Tibial nerve (tissue), 4 donors: ENCODE measurements around the gene ETF1. TPM values are rescaled to one million over a fixed set of nuclear protein-coding genes. Genes with fewer than 3 reads are reported as not detected.

Experiments used
- DNase-seq, 2 donors: peaks; one replicate each; pipeline ENCODE4 v3.0.0-alpha.2; 2019; ENCODE audit warnings: low spot score in 2 of 2
- H3K27ac ChIP-seq, 4 donors: fragments of 200-600 bp; sonication (generic) in 3 of 4; one replicate each; pipeline ENCODE4 v1.5.1; 2017 to 2019; ENCODE audit warnings: mild to moderate bottlenecking in 1 of 4
- H3K27me3 ChIP-seq, 2 donors: fragments of 200-600 bp; sonication (generic) in 1 of 2; one replicate each; pipeline versions ENCODE4 v1.5.1 to v1.6.0; 2017 to 2019
- H3K36me3 ChIP-seq, 3 donors: fragments of 200-600 bp; sonication (generic); one replicate each; pipeline ENCODE4 v1.5.1; 2018 to 2019
- H3K4me1 ChIP-seq, 4 donors: fragments of 200-600 bp; sonication (generic) in 3 of 4; one replicate each; pipeline ENCODE4 v1.5.1; 2017 to 2019
- H3K4me3 ChIP-seq, 4 donors: fragments of 200-600 bp; sonication (generic) in 3 of 4; one replicate each; pipeline ENCODE4 v1.5.1; 2017 to 2019; ENCODE audit warnings: mild to moderate bottlenecking in 1 of 4, moderate library complexity in 1 of 4
- H3K9me3 ChIP-seq, 4 donors: fragments of 200-600 bp; sonication (generic) in 3 of 4; one replicate each; pipeline ENCODE4 v1.5.1; 2017 to 2019
- EP300 ChIP-seq, 2 donors: sonication (generic); formaldehyde crosslinking; IDR thresholded peaks; one replicate each; pipeline ENCODE4 v1.6.1; 2017; ENCODE audit warnings: antibody characterized with exemption in 2 of 2, mild to moderate bottlenecking in 1 of 2
- POLR2A ChIP-seq, 2 donors: fragments of 450-650 bp; IDR thresholded peaks; one replicate each; pipeline ENCODE4 v1.6.1; 2017; ENCODE audit warnings: antibody characterized with exemption in 2 of 2, mild to moderate bottlenecking in 2 of 2, moderate library complexity in 2 of 2
- WGBS, 2 donors: methylation state at CpG; one replicate each; pipeline ENCODE4 v1.1.5; 2018; 5-methylcytosine and 5-hydroxymethylcytosine counted together
- total RNA-seq, 4 donors: library from RNA; depleted of rRNA; stranded (reverse); fragments of >200 nt; gene quantifications; one replicate each; pipeline ENCODE4 v1.1.0, GENCODE V29; 2016
- TF ChIP-seq, protein P1 (sequence below), 5 experiments: fragments of 200-600 bp in 3 of 5; fragments of 450-650 bp in 2 of 5; sonication (generic) in 3 of 5; IDR thresholded peaks; one replicate each; pipeline ENCODE4 v1.5.1; 2016 to 2019; ENCODE audit warnings: antibody characterized with exemption in 5 of 5, mild to moderate bottlenecking in 3 of 5, moderate library complexity in 2 of 5

ETF1 gene
- total RNA-seq, 4 donors from 2014 or later: 48.4 to 80.1 (median 58.6) TPM

DNA sequence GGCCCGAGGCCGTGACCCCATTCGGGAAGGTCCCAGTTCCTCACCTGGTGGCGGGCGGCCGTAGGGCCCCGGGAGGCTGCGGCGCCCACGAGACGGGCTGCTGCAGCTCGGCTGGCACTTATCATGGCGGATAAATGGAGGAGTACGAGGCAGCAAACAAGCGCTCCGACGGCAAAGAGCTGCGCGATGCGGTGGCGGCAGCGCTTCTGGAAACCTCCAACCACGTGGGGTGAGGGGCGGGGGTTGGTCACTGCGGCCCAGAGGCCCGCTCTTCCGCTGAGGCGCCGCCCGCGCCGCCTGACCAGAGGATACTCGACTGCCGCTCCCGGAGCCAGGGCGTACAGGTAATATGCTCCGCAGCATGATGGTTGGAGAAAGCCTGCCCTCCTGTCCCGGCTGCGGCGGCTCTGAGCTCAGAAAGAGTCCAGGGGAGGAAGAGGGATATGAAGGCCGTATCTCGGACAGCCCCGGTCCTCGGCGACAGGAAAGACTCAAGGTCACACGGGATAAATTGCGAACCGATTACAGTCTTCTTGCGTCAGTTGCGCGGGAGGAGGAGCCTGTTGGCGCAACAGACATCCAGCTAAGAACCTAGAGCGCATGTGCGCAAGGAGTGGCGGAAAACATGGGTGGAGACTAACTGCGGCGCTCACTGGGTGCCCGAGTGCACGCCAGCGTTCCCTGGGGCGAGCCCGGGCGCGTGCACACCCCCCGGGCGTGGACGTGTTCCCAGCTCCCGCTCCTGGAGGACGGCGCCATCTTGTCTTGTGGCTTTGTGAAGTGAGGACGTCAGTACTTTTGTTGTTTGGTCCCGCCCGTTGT lies 32.4 kb upstream of the ETF1 start, which contains the start of gene HSPA9:
HSPA9 (minus strand) TSS at position 208 of the 822 bp plus-strand sequence; CDS start at position 125, 83 bp downstream.
- peak within 1 kb of the TSS; percentile 81 to 100 (median 94) for H3K4me3 ChIP-seq
- TF ChIP-seq, protein P1, sequence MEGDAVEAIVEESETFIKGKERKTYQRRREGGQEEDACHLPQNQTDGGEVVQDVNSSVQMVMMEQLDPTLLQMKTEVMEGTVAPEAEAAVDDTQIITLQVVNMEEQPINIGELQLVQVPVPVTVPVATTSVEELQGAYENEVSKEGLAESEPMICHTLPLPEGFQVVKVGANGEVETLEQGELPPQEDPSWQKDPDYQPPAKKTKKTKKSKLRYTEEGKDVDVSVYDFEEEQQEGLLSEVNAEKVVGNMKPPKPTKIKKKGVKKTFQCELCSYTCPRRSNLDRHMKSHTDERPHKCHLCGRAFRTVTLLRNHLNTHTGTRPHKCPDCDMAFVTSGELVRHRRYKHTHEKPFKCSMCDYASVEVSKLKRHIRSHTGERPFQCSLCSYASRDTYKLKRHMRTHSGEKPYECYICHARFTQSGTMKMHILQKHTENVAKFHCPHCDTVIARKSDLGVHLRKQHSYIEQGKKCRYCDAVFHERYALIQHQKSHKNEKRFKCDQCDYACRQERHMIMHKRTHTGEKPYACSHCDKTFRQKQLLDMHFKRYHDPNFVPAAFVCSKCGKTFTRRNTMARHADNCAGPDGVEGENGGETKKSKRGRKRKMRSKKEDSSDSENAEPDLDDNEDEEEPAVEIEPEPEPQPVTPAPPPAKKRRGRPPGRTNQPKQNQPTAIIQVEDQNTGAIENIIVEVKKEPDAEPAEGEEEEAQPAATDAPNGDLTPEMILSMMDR (IDR thresholded peaks at IDR 0.05): peak in 2 of 5 experiments; percentile 65 to 67
- peak; percentile 78 to 93 for TF ChIP-seq POLR2A (IDR thresholded peaks at IDR 0.05)
- TF ChIP-seq EP300 (IDR thresholded peaks at IDR 0.05): peak; percentile 99
- WGBS, 2 donors: 1% methylated on average over 32 to 44 of the region's 73 CpGs

DNA sequence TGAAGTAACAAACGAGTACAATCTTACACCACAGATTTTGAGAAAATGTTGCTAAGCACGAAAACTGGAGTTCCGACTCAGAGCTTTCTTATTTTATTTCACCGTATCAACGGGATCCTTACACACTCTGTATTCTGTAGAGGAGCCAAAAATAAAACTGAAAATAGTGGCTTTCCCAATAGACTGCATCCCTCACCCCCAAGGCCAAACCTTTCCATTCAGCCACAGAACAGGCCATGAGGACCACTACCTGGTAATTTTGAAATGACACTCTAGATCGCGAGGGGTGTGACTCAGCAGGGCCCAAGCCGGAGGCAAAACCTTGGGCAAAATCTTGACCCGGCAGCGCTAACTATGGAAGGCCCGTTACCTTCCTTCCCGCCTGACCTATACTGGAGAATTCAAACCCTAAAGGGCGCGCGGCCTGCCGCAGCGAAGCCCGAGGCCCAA lies 31.7 kb upstream of the ETF1 start:
- no peaks in the 10 kb centered on the region for H3K27me3 ChIP-seq
- TF ChIP-seq EP300 (IDR thresholded peaks at IDR 0.05) (no peak), POLR2A (IDR thresholded peaks at IDR 0.05) (no peak)
- TF ChIP-seq, protein P1 (IDR thresholded peaks at IDR 0.05): no peak
- H3K4me1 ChIP-seq: peaks cover 0 to 49% (median 15%) of the 10 kb centered on the region in 4 donors
- H3K9me3 ChIP-seq: no peaks in the 10 kb centered on the region
- no peak for DNase-seq
- peaks cover 11 to 38% (median 30%) of the 10 kb centered on the region in 3 donors for H3K36me3 ChIP-seq
- 0 to 1% methylated on average over 12 to 18 of the region's 18 CpGs for WGBS, 2 donors
- peak overlapping the region; percentile 98 to 100 (median 98) for H3K27ac ChIP-seq
- peak overlapping the region; percentile 81 to 100 (median 94) for H3K4me3 ChIP-seq

More for the DNA sequence above, 32.4 kb upstream of the ETF1 start, which contains the start of gene HSPA9:
- Histone ChIP-seq H3K27ac (peak within 1 kb of the TSS; percentile 98 to 100 (median 98)), H3K9me3 (no peaks in the 10 kb centered on the region), H3K4me1 (peaks cover 0 to 43% (median 15%) of the 10 kb centered on the region in 4 donors), H3K27me3 (no peaks in the 10 kb centered on the region), H3K36me3 (peaks cover 7 to 31% (median 24%) of the 10 kb centered on the region in 3 donors)
- DNase-seq: peak; percentile 96 to 98

DNA sequence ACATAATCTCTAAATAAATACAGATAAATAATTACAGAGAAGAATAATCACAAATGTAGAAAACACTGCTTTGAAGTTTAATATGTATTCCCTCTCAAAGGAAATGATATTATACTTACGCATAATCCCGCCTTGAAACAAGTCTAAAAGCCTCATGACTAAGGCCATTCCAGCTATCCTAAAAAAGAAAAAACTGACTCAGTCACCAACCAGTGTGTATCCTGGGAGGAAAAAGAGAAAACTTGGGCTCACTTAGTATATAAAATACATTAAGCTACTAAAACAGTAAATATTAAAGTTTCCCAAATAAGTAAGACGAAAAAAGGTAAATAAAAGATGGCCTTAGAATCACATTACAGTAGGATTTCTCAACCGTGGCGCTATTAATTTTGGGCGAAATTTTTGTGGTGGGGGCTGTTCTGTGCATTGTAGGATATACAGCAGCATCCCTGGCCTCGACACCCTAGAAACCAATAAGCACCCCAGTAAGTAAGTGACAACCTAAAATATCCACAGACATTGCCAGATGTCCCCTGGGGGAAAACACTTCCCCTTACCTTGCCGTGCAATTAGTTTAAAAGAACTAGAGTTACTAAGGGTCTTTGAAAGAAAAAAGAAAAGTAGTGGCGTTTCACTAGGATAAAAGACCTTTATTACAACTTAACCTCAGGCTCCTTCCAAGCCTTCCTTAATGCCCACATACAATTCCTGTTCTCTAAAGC lies 31.1 kb upstream of the ETF1 start:
- Histone ChIP-seq H3K27ac (peak overlapping the region; percentile 98 to 100 (median 98)), H3K4me1 (peaks cover 0 to 46% (median 14%) of the 10 kb centered on the region in 4 donors), H3K27me3 (no peaks in the 10 kb centered on the region), H3K9me3 (no peaks in the 10 kb centered on the region), H3K36me3 (peaks cover 11 to 44% (median 34%) of the 10 kb centered on the region in 3 donors), H3K4me3 (peak overlapping the region; percentile 81 to 100 (median 94))
- TF ChIP-seq, protein P1 (IDR thresholded peaks at IDR 0.05): no peak
- no peak for TF ChIP-seq EP300 (IDR thresholded peaks at IDR 0.05)
- no peak for TF ChIP-seq POLR2A (IDR thresholded peaks at IDR 0.05)
- DNase-seq: no peak
- 45 to 47% methylated on average over 9 of the region's 9 CpGs for WGBS, 2 donors

DNA sequence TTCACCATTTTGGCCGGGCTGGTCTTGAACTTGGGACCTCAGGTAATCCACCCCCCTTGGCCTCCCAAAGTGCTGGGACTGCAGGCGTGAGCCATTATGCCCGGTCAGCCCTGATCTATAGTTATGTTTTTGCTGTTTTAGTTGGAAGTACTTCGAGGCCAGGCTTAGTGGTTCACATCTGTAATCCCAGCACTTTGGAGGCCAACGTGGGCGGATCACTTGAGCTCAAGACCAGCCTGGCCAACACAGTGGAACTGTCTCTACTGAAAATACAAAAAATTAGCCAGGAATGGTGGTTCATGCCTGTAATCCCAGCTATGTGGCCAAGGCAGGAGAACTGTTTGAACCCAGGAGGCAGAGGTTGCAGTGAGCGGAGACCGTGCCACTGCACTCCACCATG lies 30.2 kb upstream of the ETF1 start:
- DNase-seq: no peak
- Histone ChIP-seq H3K36me3 (peaks cover 11 to 53% (median 40%) of the 10 kb centered on the region in 3 donors), H3K4me3 (no peak overlapping the region), H3K9me3 (no peaks in the 10 kb centered on the region), H3K27me3 (no peaks in the 10 kb centered on the region), H3K27ac (peak overlapping the region in 1 of 4 donors; percentile 98), H3K4me1 (peaks cover 0 to 50% (median 14%) of the 10 kb centered on the region in 4 donors)
- whole genome bisulfite sequencing, 2 donors: 78 to 80% methylated on average over 8 of the region's 8 CpGs
- TF ChIP-seq, protein P1 (IDR thresholded peaks at IDR 0.05): no peak
- TF ChIP-seq EP300 (IDR thresholded peaks at IDR 0.05): no peak
